ENCODE data around the gene KDF1.
"Not testable (repeated sequence)": the region's sequence is repeated elsewhere in the genome, so short reads cannot be mapped to it uniquely, and the experiment has no call there.

The KDF1 gene

DNA sequence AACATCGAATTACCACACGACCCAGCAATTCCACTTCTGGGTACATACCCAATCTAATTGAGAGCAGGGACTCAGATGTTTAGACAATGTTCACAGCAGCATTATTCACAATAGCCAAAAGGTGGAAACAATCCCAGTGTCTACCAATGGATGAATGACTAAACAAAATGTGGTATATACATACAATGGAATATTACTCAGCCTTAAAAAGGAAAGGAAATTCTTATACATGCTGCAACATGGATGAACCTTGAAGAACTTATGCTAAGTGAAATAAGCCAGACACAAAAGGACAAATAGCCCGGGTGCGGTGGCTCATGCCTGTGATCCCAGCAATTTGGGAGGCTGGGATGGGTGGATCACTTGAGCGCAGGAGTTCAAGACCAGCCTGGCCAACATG, 6.9 kb downstream of the KDF1 start:
- DNase-seq, result no peak

DNA sequence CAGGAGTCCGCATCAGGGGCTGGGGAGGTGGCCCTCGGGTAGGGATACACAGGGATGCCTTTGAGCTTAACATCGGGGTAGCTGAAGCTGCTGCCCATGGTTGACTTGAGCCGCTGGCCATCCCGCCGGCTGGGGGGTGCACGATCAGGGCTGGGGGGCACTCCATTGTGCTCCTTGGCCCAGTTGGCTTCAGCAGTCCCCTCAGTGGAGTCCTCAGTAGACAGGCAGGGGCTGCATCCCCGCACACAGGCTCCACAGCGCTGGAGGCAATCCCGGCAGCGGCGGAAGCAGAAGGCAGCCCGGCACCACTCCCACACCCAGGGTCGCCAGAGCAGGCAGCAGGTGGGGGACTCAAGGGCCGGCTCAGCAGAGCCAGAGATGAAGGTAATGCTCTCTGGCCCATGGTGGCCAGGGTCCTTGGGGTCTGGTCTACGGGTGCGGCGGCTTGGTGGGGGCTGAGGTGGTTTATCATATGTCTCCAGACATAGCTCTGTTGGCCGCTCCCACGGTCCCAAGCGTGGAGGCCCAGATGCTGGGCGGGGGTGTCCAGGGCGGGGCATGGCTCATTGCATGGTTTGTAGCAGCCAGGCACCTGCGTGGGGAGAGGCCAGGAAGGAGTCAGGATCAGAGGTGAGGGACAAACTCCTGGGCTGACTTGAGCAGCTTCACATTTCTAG, 8.3 kb downstream of the KDF1 start:
- DNase-seq, result no peak

GRCh38 chr1:26951216-26951615, 9.1 kb downstream of the KDF1 start:
- no peak for DNase-seq

DNA sequence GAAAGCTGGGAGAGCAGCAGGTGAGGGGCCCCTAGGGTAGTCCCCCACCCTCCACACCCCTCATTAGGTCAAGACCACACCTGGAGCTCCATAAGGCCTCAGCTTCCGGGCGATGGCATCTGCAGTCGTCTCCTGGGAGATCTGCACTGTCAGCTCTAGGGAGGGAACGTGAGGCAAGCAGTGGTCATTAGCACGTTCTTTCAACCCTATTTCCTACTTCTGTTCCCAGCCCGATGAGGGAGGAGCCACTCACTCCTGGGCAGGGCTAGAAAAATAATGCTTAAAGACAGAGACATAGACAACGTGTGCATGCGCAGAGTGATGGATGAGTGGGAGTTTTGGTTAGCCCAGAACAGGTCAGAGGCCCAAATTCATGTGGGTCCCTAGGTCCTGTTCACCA, 9.7 kb downstream of the KDF1 start:
- DNase-seq, result no peak

- no peak for DNase-seq
Observed at GRCh38 chr1:26949926-26950319, 10.3 kb downstream of the KDF1 start.

- no peak for DNase-seq
Observed at GRCh38 chr1:26949266-26949925, 10.9 kb downstream of the KDF1 start.

- DNase-seq, result not testable (repeated sequence)
Observed at GRCh38 chr1:26948725-26949057, 11.6 kb downstream of the KDF1 start.

- no peak for DNase-seq
Observed at GRCh38 chr1:26946270-26946669, 14.0 kb downstream of the KDF1 start.

DNA sequence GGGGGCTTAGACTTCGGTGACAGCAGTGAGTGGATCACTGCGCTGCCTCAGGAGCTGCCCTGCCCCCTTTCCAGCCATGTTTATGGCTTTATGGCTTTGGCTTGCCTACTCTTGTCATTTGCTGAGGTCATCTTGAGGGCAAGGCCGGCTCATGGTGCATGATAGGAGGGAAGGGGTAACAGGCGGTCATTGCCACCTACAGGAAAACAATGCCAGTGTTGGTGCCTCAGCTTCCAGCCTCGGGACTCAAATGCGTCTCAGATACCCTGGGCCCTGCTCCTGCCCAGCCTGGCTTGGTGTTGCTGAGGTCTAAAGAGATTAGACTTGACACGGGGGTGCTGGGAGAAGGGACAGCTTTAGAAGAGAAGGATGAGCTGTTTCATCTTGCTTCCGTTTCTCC, 14.5 kb downstream of the KDF1 start:
- no peak for DNase-seq

- no peak for DNase-seq
Observed at GRCh38 chr1:26945138-26945537, 15.1 kb downstream of the KDF1 start.

DNA sequence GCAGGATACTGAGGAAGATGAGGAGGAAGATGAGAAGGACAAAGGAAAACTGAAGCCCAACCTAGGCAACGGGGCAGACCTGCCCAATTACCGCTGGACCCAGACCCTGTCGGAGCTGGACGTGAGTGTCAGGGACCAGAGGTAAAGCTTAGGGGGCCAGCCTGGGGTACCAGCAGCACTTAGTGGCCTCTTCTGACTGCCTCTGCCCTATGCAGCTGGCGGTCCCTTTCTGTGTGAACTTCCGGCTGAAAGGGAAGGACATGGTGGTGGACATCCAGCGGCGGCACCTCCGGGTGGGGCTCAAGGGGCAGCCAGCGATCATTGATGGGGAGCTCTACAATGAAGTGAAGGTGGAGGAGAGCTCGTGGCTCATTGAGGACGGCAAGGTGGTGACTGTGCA, 17.6 kb downstream of the KDF1 start:
- no peak for DNase-seq

- DNase-seq, result no peak
Observed at GRCh38 chr1:26941311-26941710, 19.0 kb downstream of the KDF1 start.

GRCh38 chr1:26938659-26939025, 21.6 kb downstream of the KDF1 start:
- no peak for DNase-seq

- no peak for DNase-seq
Observed at GRCh38 chr1:26938004-26938658, 22.1 kb downstream of the KDF1 start.

GRCh38 chr1:26936823-26937222, 23.4 kb downstream of the KDF1 start:
- no peak for DNase-seq

- DNase-seq, result no peak
Observed at GRCh38 chr1:26932531-26932930, 27.7 kb downstream of the KDF1 start.

GRCh38 chr1:26923711-26924110, 36.6 kb downstream of the KDF1 start:
- DNase-seq, result peak; percentile 10

GRCh38 chr1:26922901-26923300, 37.4 kb downstream of the KDF1 start:
- no peak for DNase-seq

- no peak for DNase-seq
Observed at GRCh38 chr1:26922431-26922729, 37.9 kb downstream of the KDF1 start.

DNA sequence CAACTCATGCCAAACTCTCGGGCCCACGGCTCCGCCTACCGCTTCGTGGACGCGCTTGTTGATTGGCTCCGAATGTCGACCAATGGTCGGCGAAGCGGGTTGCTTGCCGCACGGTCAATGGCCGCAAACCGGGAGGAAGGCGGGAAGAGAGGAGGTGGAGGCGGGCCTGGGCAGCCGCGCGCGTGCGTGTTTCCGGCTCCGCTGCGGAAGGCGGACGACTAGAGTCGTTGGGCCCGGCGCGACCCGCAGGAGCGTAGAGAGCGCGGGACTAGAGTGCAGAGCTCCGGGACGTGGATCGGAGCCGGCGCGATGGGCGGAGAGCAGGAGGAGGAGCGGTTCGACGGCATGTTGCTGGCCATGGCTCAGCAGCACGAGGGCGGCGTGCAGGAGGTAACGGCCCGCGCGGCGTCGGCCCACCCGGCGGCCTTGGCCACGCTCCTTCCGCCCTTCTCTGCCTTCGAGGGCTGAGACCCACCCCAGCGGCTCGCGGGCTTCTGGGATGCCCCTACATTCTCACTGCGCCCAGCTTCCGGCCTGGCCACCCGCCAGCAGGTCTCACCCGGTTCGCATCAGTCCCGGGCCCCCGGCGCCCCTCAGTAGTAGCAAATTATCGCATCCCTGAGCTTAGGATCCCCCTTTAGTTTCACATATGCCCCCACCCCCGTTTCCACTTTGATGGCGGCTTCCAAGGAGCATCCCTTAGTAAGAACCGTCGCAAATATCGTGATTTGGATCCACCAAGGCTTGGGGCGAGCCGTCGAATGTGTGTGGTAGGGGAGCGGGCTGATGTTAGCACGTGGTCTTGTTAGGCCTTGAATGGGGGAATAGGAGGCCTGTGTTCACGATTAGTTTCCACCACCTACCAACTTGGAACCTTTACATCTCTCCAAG, 38.5 kb downstream of the KDF1 start, which contains the start of gene NUDC:
Gene NUDC (plus strand): TSS at position 204 of the 891 bp plus-strand sequence. CDS start 106 bp downstream, at position 310.
- DNase-seq, result peak; percentile 96

DNA sequence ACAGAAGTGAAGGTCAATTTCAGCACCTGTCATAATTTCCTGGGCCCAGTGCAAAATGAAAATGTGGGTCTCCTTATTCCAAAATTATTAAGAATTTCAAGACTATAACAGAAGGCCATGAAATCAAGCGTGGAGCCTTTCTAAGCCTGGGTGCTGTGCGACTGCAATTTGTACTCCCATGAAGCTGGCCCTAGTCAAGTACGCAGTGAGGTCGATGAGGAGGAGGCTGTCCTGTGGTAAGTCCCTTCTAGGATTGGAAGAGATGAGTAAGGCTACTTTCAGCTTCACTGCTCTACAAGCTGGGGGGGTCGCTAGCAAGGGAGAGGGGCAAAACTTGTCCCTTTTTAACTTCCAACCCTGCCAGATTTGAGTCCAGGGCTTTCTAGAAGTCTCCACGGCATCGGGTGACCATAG, 39.1 kb downstream of the KDF1 start:
- DNase-seq, result no peak

DNA sequence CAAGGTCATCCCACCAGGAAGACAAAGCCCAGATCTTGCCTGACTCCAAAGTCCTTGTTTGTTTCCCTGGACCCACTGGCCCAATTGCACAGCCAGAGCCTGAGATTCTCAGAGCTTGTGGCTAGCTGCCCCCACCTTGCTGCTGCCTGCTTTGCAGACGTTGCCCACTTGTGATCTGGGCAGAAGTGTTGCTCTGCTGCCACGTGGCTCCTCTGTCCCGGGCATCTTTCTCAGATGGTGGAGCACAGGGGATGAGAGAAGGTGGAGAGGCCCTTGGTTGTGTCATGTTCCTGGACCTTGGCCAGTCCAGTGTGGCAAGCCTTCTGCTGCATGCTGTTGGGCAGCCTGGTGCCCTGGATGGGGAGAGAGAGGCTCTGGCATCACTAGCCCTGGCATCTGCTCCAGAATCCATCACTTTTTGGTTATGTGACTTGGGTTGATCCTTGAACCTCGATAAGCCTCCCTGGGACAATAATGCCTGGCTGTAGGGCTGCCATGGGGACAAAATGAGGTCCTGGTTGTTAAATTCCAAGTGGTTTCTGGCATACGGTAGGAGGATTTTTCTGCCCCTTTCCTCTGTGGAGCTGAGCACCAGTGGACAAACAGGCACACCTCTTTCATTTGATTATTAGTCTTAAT, 44.9 kb downstream of the KDF1 start:
- DNase-seq, result no peak
